Sigmoid colon (tissue), 4 donors: ENCODE measurements around the gene ANXA3.

Experiments
- EP300 ChIP-seq, 4 donors: sonication (generic); formaldehyde crosslinking; IDR thresholded peaks; one replicate each; pipeline ENCODE4 v1.6.1; 2017; ENCODE audit warnings: antibody characterized with exemption in 4 of 4
- TF ChIP-seq, protein P1 (sequence below), 4 experiments: fragments of 450-650 bp in 3 of 4; fragments of 200-600 bp in 1 of 4; IDR thresholded peaks; one replicate each; pipeline ENCODE4 v1.5.1; 2016 to 2019; ENCODE audit warnings: antibody characterized with exemption in 4 of 4, mild to moderate bottlenecking in 3 of 4, moderate library complexity in 2 of 4

DNA sequence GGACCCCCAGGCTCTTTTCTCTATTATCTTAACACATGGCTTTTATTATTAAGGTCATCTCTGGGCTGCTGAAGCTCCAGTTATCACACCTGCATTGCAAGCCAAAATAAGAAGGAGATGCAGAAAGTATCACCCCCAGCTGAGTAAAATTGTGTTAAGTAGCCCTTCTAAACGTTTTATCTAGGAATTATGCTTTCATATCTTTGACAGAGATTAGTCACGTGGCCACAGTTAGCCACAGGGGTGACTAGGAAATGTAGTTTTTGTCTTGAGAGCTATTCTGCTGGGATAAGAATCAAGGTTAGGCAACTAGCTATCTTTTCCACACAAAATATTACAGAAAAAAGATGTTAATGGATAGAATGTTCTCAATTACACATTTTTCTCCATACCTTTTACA is 102.1 kb downstream of the ANXA3 start:
- TF ChIP-seq, protein P1, sequence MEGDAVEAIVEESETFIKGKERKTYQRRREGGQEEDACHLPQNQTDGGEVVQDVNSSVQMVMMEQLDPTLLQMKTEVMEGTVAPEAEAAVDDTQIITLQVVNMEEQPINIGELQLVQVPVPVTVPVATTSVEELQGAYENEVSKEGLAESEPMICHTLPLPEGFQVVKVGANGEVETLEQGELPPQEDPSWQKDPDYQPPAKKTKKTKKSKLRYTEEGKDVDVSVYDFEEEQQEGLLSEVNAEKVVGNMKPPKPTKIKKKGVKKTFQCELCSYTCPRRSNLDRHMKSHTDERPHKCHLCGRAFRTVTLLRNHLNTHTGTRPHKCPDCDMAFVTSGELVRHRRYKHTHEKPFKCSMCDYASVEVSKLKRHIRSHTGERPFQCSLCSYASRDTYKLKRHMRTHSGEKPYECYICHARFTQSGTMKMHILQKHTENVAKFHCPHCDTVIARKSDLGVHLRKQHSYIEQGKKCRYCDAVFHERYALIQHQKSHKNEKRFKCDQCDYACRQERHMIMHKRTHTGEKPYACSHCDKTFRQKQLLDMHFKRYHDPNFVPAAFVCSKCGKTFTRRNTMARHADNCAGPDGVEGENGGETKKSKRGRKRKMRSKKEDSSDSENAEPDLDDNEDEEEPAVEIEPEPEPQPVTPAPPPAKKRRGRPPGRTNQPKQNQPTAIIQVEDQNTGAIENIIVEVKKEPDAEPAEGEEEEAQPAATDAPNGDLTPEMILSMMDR (IDR thresholded peaks at IDR 0.05) = no peak
- no peak for TF ChIP-seq EP300 (IDR thresholded peaks at IDR 0.05)
